ENCODE data around the gene BCL11A. TPM values are rescaled to one million over a fixed set of nuclear protein-coding genes. Genes with fewer than 3 reads are reported as not detected.

BCL11A gene
- total RNA-seq, 4 donors from 2014 or later, result 4.6 to 12.8 (median 9.0) TPM

DNA sequence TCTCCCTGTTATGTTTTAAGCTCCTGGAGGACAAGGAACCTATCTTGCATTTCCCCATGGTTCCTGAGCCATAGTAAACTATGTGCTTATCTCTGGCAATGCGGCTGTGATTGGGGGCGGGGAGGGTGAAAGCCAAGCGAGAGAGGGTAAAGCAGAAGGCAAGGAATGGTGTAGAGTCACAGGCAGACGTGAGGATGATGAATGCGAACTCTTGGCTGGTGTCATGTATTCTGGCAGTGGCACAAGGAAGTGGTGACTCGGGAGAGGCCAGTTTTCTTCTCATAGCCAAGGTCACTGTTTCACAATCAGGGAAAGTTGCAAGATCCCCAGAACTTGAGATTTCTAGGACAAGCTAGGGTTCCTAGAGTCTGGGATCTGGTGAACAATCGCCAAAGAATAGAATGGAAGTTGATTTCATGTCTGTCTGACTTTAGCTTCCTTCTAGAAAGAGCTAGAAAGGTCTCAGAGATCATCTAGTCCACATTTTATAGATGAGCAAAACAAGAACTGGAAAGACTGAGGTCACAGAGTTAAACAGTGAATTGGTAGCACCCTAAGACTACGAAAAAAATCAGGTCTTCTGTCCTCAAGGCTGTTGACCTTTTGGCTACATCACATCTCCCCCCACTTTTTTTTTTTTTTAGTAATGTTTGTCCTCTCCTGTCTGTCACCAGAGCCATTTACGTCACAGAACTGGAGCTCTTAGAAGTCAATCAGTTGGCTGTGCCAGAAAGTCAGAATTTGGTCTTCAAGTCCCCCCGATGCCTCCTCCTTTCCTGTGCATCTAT, 137.0 kb downstream of the BCL11A start:
- H3K36me3 ChIP-seq, result no peaks in the 10 kb centered on the region
- H3K4me1 ChIP-seq, result no peaks in the 10 kb centered on the region
- intact Hi-C loops (cut with DNase I), result no loop called here
- no peaks in the 10 kb centered on the region for H3K27me3 ChIP-seq
- no peak overlapping the region for H3K4me3 ChIP-seq (replicated peaks in 1 of 3)
- no peak for DNase-seq
- TF ChIP-seq POLR2A (IDR thresholded peaks at IDR 0.05), result no peak
- TF ChIP-seq CTCF (IDR thresholded peaks at IDR 0.05), result no peak
- 66 to 77% methylated on average over 10 of the region's 10 CpGs for WGBS, 2 donors
- no peak overlapping the region for H3K27ac ChIP-seq
- no peaks in the 10 kb centered on the region for H3K9me3 ChIP-seq

DNA sequence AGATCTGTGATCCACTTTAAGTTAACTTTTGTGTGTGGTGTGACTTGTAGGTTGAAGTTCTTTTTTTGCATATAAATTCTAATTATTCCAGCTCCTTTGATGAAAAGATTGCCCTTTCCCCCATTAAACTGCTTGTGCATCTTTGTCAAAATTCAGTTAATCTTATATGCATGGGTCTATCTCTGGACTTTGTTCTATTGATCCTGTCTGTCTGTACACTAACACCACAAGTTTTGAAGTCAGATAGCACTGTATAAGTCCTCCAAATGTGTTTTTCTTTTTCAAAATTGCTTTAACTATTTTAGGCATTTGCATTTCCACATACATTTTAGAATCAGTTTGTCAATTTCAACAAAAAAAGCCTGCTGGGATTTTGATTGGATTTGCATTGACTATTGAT, 137.6 kb downstream of the BCL11A start:
- no peak for DNase-seq
- no peak overlapping the region for H3K27ac ChIP-seq
- H3K4me1 ChIP-seq, result no peaks in the 10 kb centered on the region
- intact Hi-C loops (cut with DNase I), result no loop called here
- H3K36me3 ChIP-seq, result no peaks in the 10 kb centered on the region
- no peaks in the 10 kb centered on the region for H3K27me3 ChIP-seq
- H3K9me3 ChIP-seq, result no peaks in the 10 kb centered on the region
- TF ChIP-seq CTCF (IDR thresholded peaks at IDR 0.05) (no peak), POLR2A (IDR thresholded peaks at IDR 0.05) (no peak)
- no peak overlapping the region for H3K4me3 ChIP-seq (replicated peaks in 1 of 3)

- Histone ChIP-seq H3K27me3 (no peaks in the 10 kb centered on the region), H3K9me3 (no peaks in the 10 kb centered on the region), H3K4me3 (replicated peaks in 1 of 3) (no peak overlapping the region), H3K27ac (no peak overlapping the region), H3K4me1 (no peaks in the 10 kb centered on the region), H3K36me3 (no peaks in the 10 kb centered on the region)
- WGBS, 2 donors, result 82 to 86% methylated on average over 2 of the region's 2 CpGs
- intact Hi-C loops (cut with DNase I), result no loop called here
- TF ChIP-seq POLR2A (IDR thresholded peaks at IDR 0.05), result no peak
- TF ChIP-seq CTCF (IDR thresholded peaks at IDR 0.05), result no peak
- DNase-seq, result no peak
These were observed 138.8 kb downstream of the BCL11A start for GRCh38 chr2:60414495-60415138.

- no peaks in the 10 kb centered on the region for H3K4me1 ChIP-seq
- no peak for DNase-seq
- 57 to 78% methylated on average over 6 of the region's 6 CpGs for WGBS, 2 donors
- H3K27me3 ChIP-seq, result no peaks in the 10 kb centered on the region
- no peak overlapping the region for H3K4me3 ChIP-seq (replicated peaks in 1 of 3)
- H3K36me3 ChIP-seq, result no peaks in the 10 kb centered on the region
- H3K9me3 ChIP-seq, result no peaks in the 10 kb centered on the region
- intact Hi-C loops (cut with DNase I), result no loop called here
- TF ChIP-seq CTCF (IDR thresholded peaks at IDR 0.05) (no peak), POLR2A (IDR thresholded peaks at IDR 0.05) (no peak)
- H3K27ac ChIP-seq, result no peak overlapping the region
These were observed 139.7 kb downstream of the BCL11A start for GRCh38 chr2:60413814-60414168.

- 91 to 100% methylated on average over 4 of the region's 4 CpGs for WGBS, 2 donors
- no peaks in the 10 kb centered on the region for H3K4me1 ChIP-seq
- DNase-seq, result no peak
- intact Hi-C loops (cut with DNase I), result no loop called here
- H3K9me3 ChIP-seq, result no peaks in the 10 kb centered on the region
- H3K36me3 ChIP-seq, result no peaks in the 10 kb centered on the region
- H3K27ac ChIP-seq, result no peak overlapping the region
- TF ChIP-seq CTCF (IDR thresholded peaks at IDR 0.05) (no peak), POLR2A (IDR thresholded peaks at IDR 0.05) (no peak)
- no peak overlapping the region for H3K4me3 ChIP-seq (replicated peaks in 1 of 3)
- no peaks in the 10 kb centered on the region for H3K27me3 ChIP-seq
These were observed 140.2 kb downstream of the BCL11A start for GRCh38 chr2:60413069-60413813.
